Mesenchymal stem cell (in vitro differentiated cells and primary cell): Measurements from ENCODE around the gene ABHD5.

ENCODE experiments used
- DNase-seq: peaks from one replicate; pipeline ENCODE4 v3.0.0-alpha.2; 2013
- H2AFZ ChIP-seq: one replicate; pipeline ENCODE4 v1.6.1; 2013; ENCODE audit warnings: low read depth, mild to moderate bottlenecking, control low read depth, inconsistent platforms, low read length, moderate library complexity
- H2AK5ac ChIP-seq: 2 replicates; pipeline ENCODE4 v1.6.1; 2013; ENCODE audit warnings: low read length, moderate library complexity, mild to moderate bottlenecking, inconsistent platforms; ENCODE audit not compliant: severe bottlenecking
- H2BK120ac ChIP-seq: one replicate; pipeline ENCODE4 v1.6.1; 2013; ENCODE audit warnings: low read depth, mild to moderate bottlenecking, inconsistent platforms, low read length, moderate library complexity
- H2BK12ac ChIP-seq, 2 experiments: one replicate each; pipeline ENCODE4 v1.6.1; 2013; ENCODE audit warnings: inconsistent platforms in 2 of 2, low read length in 2 of 2, mild to moderate bottlenecking in 2 of 2, moderate library complexity in 2 of 2, control low read depth in 1 of 2
- H2BK15ac ChIP-seq: one replicate; pipeline ENCODE4 v1.6.1; 2013; ENCODE audit warnings: mild to moderate bottlenecking, low read depth, inconsistent platforms; ENCODE audit not compliant: poor library complexity, severe bottlenecking
- H2BK5ac ChIP-seq: 2 replicates; pipeline ENCODE4 v1.6.1; 2013; ENCODE audit warnings: low read depth, mild to moderate bottlenecking, low read length, control low read depth, inconsistent platforms; ENCODE audit not compliant: poor library complexity, severe bottlenecking
- H3K14ac ChIP-seq, 2 experiments: one replicate each; pipeline ENCODE4 v1.6.1; 2013; ENCODE audit warnings: inconsistent platforms in 2 of 2, low read length in 2 of 2, control low read depth in 1 of 2, mild to moderate bottlenecking in 1 of 2, moderate library complexity in 1 of 2
- H3K18ac ChIP-seq, 2 experiments: one replicate each; pipeline ENCODE4 v1.6.1; 2013; ENCODE audit warnings: inconsistent platforms in 2 of 2, low read length in 2 of 2, control low read depth in 1 of 2, low read depth in 1 of 2, mild to moderate bottlenecking in 1 of 2
- H3K23ac ChIP-seq, 2 experiments: one replicate each; pipeline ENCODE4 v1.6.1; 2013; ENCODE audit warnings: inconsistent platforms in 2 of 2, low read length in 2 of 2, mild to moderate bottlenecking in 2 of 2, moderate library complexity in 2 of 2, control low read depth in 1 of 2
- H3K27ac ChIP-seq: 2 replicates; pipeline ENCODE4 v1.5.1; 2013; ENCODE audit warnings: mild to moderate bottlenecking, moderate library complexity, low read length, control low read depth, inconsistent platforms; ENCODE audit not compliant: poor library complexity, severe bottlenecking
- H3K27me3 ChIP-seq, 2 experiments: 2 replicates each; pipeline versions ENCODE4 v1.6.1 to v1.7.0; 2013; ENCODE audit warnings: low read length in 2 of 2, mild to moderate bottlenecking in 2 of 2, moderate library complexity in 2 of 2, control low read depth in 1 of 2, inconsistent platforms in 1 of 2; ENCODE audit not compliant: control insufficient read depth in 1 of 2, insufficient read depth in 1 of 2
- H3K36me3 ChIP-seq, 2 experiments: 2 replicates each; pipeline versions ENCODE4 v1.6.1 to v1.7.0; 2013; ENCODE audit warnings: low read length in 2 of 2, control low read depth in 1 of 2, inconsistent platforms in 1 of 2, low read depth in 1 of 2, mild to moderate bottlenecking in 1 of 2; ENCODE audit not compliant: insufficient read depth in 2 of 2, control insufficient read depth in 1 of 2
- H3K4ac ChIP-seq, 2 experiments: one replicate each; pipeline ENCODE4 v1.6.1; 2013; ENCODE audit warnings: inconsistent platforms in 2 of 2, low read length in 2 of 2, mild to moderate bottlenecking in 2 of 2, moderate library complexity in 2 of 2, control low read depth in 1 of 2, low read depth in 1 of 2
- H3K4me1 ChIP-seq: 2 replicates; pipeline ENCODE4 v1.6.1; 2013; ENCODE audit warnings: low read depth, low read length, control low read depth; ENCODE audit not compliant: control insufficient read depth, insufficient read depth
- H3K4me2 ChIP-seq: 2 replicates; pipeline ENCODE4 v1.6.1; 2013; ENCODE audit warnings: low read length, mild to moderate bottlenecking, inconsistent platforms; ENCODE audit not compliant: poor library complexity, severe bottlenecking
- H3K4me3 ChIP-seq, 2 experiments: 2 replicates each; pipeline versions ENCODE4 v1.5.1 to v1.7.0; 2013; ENCODE audit warnings: low read length in 2 of 2, mild to moderate bottlenecking in 2 of 2, control low read depth in 1 of 2, low read depth in 1 of 2; ENCODE audit not compliant: insufficient read depth in 1 of 2
- H3K79me1 ChIP-seq: replicated peaks from 2 replicates; pipeline ENCODE4 v1.6.1; 2013; ENCODE audit warnings: mild to moderate bottlenecking, control low read depth, low read length, inconsistent platforms; ENCODE audit not compliant: poor library complexity, severe bottlenecking
- H3K9ac ChIP-seq: 2 replicates; pipeline ENCODE4 v1.7.0; 2013; ENCODE audit warnings: mild to moderate bottlenecking, low read length, moderate library complexity
- H3K9me3 ChIP-seq: 2 replicates; pipeline ENCODE4 v1.7.0; 2013; ENCODE audit warnings: mild to moderate bottlenecking, low read length; ENCODE audit not compliant: control insufficient read depth
- H4K8ac ChIP-seq: one replicate; pipeline ENCODE4 v1.6.1; 2013; ENCODE audit warnings: inconsistent platforms, mild to moderate bottlenecking, low read length, moderate library complexity
- H4K91ac ChIP-seq: one replicate; pipeline ENCODE4 v1.6.1; 2013; ENCODE audit warnings: mild to moderate bottlenecking, low read length, inconsistent platforms
- WGBS: methylation state at CpG from one replicate; pipeline ENCODE4 v1.1.7; 2013; ENCODE audit warnings: mixed read lengths; 5-methylcytosine and 5-hydroxymethylcytosine counted together

The ABHD5 gene

DNA sequence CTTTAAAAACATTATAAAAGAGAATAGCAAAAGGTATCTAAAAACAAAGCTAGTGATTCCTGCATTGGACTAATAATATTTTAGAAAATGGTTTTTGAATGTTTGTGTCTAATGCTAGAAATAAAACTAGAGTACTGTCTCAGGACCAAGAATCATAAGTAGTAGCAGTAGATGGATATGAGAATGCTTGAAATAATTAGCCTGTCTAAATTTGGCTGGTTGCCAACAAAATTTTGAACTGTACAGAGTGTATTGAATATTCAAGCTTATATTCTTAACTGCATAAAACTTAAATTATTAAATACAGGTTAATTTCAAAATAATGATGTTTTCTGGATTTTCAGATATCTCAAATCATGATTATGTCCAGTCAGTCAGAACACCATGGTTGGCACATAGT, 14.0 kb downstream of the ABHD5 start:
- Histone ChIP-seq H4K91ac (no peak overlapping the region), H2BK5ac (no peak overlapping the region), H3K14ac (no peak overlapping the region), H3K4me2 (no peak overlapping the region), H2AK5ac (no peak overlapping the region), H3K4me1 (peaks cover 4% of the 10 kb centered on the region), H3K18ac (no peak overlapping the region), H3K4ac (no peak overlapping the region), H2AFZ (no peak overlapping the region), H3K9me3 (no peaks in the 10 kb centered on the region), H3K4me3 (no peak overlapping the region), H3K9ac (no peak overlapping the region), H3K27me3 (no peaks in the 10 kb centered on the region), H3K23ac (no peak overlapping the region), H4K8ac (no peak overlapping the region), H2BK12ac (no peak overlapping the region), H3K36me3 (peaks cover 3 to 30% of the 10 kb centered on the region in 2 experiments), H2BK120ac (no peak overlapping the region), H2BK15ac (no peak overlapping the region), H3K27ac (no peak overlapping the region), H3K79me1 (peaks cover 5% of the 10 kb centered on the region)
- no peak for DNase-seq

DNA sequence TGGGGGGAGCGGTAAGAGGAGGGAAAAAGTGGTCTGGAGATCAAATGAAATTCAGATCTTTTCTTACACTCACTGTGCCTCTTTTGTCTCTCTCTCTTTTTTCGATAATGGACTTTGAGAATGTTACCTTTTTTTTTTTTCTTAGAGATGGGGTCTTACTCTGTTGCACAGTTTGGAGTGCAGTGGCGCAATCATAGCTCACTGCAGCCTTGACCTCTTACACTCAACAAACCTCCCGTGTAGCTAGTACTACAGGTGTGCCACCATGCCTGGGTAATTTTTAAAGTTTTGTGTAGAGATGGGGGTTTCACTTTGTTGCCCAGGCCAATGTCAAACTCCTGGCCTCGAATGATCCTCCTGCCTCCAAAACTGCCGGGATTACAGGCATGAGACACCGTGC, 15.6 kb downstream of the ABHD5 start:
- Histone ChIP-seq H2BK12ac (no peak overlapping the region), H2BK120ac (no peak overlapping the region), H3K79me1 (peaks cover 3% of the 10 kb centered on the region), H3K4ac (no peak overlapping the region), H3K27me3 (no peaks in the 10 kb centered on the region), H3K9me3 (no peaks in the 10 kb centered on the region), H3K4me2 (no peak overlapping the region), H3K4me1 (peaks cover 4% of the 10 kb centered on the region), H3K4me3 (no peak overlapping the region), H3K18ac (no peak overlapping the region), H2AK5ac (no peak overlapping the region), H4K91ac (no peak overlapping the region), H2AFZ (no peak overlapping the region), H4K8ac (no peak overlapping the region), H3K36me3 (peaks cover 3 to 27% of the 10 kb centered on the region in 2 experiments), H2BK15ac (no peak overlapping the region), H3K23ac (no peak overlapping the region), H3K9ac (no peak overlapping the region), H3K27ac (no peak overlapping the region), H2BK5ac (no peak overlapping the region), H3K14ac (no peak overlapping the region)
- DNase-seq, result no peak
- WGBS, result no CpG with 5 or more reads among the region's 7 CpGs

DNA sequence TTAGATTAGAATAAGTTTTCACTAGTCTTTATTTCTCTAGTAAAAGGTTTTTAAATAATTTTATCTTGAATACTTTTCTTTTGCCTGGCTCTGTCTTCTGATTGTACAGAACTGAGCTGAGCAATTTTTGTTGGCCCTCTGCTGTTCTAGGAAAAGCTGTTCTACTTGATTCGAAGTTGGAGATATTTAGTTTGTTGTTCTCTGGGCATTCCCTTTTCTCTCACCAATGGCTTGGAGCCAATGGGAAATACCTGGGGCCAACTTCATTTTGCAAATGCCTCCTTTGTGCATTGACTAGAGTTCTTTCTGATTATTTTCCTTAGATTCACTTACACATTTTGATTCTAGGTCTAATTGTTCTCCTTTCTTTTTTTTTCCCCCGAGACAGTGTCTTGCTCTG, 16.5 kb downstream of the ABHD5 start:
- Histone ChIP-seq H3K9ac (no peak overlapping the region), H3K27ac (no peak overlapping the region), H4K91ac (no peak overlapping the region), H2BK5ac (no peak overlapping the region), H3K9me3 (no peaks in the 10 kb centered on the region), H3K27me3 (no peaks in the 10 kb centered on the region), H3K4ac (no peak overlapping the region), H3K79me1 (peaks cover 3% of the 10 kb centered on the region), H3K4me1 (peaks cover 4% of the 10 kb centered on the region), H2BK15ac (no peak overlapping the region), H3K23ac (no peak overlapping the region), H3K4me2 (peak overlapping the region; percentile 28), H2BK120ac (no peak overlapping the region), H3K36me3 (peaks cover 2 to 27% of the 10 kb centered on the region in 2 experiments), H2BK12ac (no peak overlapping the region), H4K8ac (no peak overlapping the region), H2AK5ac (peak overlapping the region; percentile 62), H2AFZ (no peak overlapping the region), H3K14ac (no peak overlapping the region), H3K4me3 (no peak overlapping the region), H3K18ac (no peak overlapping the region)
- DNase-seq, result no peak
- 90% methylated on average over 2 of the region's 2 CpGs for WGBS

DNA sequence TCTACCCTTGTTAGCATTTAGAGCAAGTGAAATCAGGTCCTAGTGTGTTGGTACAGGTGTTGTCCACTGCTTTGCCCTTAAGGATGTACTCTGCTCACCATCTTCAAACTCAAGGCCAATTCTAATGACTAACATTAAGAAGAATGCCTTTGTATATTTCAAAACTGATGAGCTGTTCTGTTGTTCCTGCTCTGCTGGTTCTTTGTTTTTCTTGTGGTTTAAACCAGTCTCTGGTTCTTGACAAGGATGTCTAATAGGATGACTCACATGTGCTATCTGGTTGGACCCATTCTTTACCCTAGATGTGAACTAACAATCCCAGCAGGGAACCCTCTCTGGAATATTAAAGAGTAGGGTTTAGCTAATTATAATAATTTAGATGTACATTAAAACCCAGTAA, 17.3 kb downstream of the ABHD5 start:
- Histone ChIP-seq H4K91ac (no peak overlapping the region), H2BK120ac (no peak overlapping the region), H2BK5ac (no peak overlapping the region), H3K27me3 (no peaks in the 10 kb centered on the region), H2AK5ac (no peak overlapping the region), H3K4me2 (no peak overlapping the region), H3K23ac (no peak overlapping the region), H3K9me3 (no peaks in the 10 kb centered on the region), H3K36me3 (peaks cover 4 to 31% of the 10 kb centered on the region in 2 experiments), H2BK15ac (no peak overlapping the region), H3K18ac (no peak overlapping the region), H3K4me1 (peaks cover 4% of the 10 kb centered on the region), H3K14ac (no peak overlapping the region), H3K79me1 (peaks cover 3% of the 10 kb centered on the region), H4K8ac (no peak overlapping the region), H3K4me3 (no peak overlapping the region), H3K4ac (no peak overlapping the region), H3K9ac (no peak overlapping the region), H2BK12ac (no peak overlapping the region), H3K27ac (peak overlapping the region; percentile 61), H2AFZ (no peak overlapping the region)
- peak; percentile 91 for DNase-seq
